ENCODE results near the gene MBOAT1.

The MBOAT1 gene

GRCh38 chr6:20092071-20092566 lies 120.2 kb downstream of the MBOAT1 start:
- peak; percentile 88 for FAIRE-seq

- no peak for FAIRE-seq
Measured at GRCh38 chr6:20086992-20087391, 125.3 kb downstream of the MBOAT1 start.

- FAIRE-seq, result no peak
Measured at GRCh38 chr6:20085817-20086216, 126.5 kb downstream of the MBOAT1 start.

DNA sequence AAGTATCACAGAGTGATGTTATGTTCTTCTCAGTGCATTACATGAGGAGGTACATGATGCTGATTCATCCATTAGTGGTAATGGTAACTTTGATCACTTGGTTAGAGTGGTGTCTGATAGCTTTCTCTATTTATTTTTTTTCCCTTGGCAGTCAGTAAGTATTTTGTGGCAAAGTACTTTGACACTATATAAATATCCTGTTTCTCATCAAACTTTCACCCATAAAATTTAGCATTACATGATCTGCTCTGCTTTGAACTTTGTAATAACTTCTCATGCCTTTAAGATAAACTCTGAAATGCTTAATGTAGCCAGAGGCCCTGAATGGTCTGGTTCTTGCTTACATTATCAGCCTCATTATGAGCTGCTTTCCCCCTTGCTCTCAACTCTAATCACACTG lies 127.9 kb downstream of the MBOAT1 start:
- no peak for FAIRE-seq

DNA sequence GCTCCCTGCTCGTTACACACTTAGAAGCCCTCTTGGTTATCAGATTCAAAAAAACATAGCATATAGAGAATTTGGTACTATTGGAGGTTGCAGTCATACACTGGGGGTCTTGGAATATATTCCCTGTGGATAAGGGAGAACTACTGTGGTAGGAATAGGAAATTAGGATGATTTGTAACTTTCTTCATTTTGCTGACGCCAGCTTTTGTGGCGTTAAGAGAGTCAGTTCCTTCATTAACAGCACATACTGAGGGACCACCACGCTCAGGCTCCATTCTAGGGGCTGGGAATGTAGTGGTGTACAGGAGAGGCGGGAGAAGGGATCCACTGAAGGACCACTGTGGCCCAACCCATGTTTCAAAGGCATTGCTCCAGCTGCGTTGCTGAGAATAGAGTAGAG lies 140.3 kb downstream of the MBOAT1 start:
- no peak for FAIRE-seq

DNA sequence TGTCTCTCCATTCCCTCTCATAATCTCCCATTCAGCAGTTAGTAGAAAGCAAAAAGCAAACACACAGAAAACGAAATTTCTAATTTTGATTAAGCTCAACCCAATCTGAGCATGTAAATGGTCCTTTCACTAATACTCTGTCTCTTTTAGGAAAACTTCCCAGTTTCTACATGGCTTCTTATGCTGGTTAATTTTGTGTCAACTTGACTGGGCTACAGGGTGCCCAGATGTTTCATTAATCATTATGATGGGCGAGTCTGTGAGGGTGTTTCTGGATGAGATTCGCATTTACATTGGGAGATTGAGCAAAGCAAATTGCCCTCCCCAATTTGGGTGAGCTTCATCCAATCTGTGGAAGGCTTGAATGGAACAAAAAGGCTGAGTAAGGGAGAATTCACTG lies 142.2 kb downstream of the MBOAT1 start:
- no peak for FAIRE-seq

GRCh38 chr6:20069021-20069522 lies 143.2 kb downstream of the MBOAT1 start:
- FAIRE-seq, result no peak

DNA sequence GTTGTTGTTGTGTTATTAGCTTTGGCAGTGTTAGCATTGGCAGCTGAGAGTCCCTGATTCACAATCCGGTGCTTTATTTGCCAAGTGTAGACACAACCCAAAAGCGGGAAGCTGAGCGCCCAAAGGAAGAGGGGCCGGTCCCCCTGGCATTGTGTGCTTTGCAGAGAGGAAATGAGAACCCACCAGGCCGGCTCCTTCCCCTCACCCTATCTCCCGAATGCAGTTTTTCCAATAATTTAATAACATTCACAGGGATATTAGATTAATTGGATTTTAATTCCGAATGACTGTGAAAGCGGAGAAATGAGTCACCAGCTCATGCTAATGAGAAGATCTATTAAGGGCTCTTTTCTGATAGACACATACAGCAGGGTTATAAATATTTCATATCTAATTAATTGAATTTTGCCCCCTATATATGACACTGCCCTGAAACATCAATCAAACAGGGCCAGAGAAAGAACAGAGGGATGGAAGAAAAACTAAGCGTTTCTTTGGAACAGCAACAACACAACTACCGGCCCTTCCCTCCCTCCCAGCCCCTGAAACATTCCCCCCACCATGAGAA lies 143.8 kb downstream of the MBOAT1 start:
- FAIRE-seq, result no peak

- no peak for FAIRE-seq
Measured at GRCh38 chr6:20061952-20062351, 150.3 kb downstream of the MBOAT1 start.

- FAIRE-seq, result no peak
Measured at GRCh38 chr6:20060252-20060651, 152.0 kb downstream of the MBOAT1 start.

DNA sequence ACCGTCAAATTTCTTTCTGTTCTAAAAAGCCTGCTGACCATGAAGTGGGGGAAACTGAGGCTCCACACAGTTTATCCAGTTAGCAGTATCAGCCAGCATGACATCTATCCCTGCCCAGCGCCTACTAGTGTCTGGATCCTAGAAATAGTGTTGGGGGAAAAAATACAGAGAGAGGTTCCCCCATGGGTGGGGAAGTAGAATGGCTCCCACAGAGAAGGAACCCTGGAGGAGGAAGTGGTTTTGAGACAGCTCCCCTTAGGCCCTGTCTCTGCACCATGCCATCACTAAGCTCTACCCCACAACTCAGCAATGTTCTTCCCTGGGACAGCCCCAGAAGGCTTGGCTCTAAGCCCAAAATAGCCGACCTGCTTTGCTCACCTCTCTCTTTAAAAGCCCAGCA lies 153.4 kb downstream of the MBOAT1 start:
- no peak for FAIRE-seq

GRCh38 chr6:20058121-20058905 lies 154.0 kb downstream of the MBOAT1 start:
- FAIRE-seq, result no peak

DNA sequence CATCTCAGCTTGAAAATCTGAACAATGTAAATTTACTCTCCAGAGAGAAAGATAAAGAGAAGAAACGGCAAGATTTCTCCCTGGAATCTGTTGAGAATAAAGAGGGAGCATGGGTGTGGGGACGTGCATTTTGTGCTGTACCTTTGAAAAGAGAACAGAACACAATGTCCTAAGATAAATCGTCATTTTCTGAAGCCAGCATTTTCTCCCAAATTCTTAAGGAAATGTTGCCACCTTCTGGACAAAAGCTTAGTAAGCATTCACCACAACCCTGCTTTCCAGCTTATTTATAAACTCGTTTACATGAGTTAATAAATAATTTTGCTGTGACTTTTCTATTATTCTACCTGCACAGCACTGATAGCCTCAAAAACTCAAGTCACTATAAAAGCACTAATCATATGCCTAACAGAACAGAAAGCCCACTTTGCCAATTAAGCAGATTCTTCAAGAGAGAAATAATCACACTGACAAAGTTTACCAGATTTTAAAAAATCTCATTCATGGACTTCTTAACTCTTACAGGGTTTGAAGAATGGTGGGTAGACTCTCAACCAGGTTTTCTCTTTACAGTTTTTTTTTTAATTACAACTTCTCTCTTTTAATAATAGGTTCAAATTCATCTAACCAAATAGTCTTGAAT lies 155.8 kb downstream of the MBOAT1 start:
- FAIRE-seq, result peak; percentile 85

GRCh38 chr6:20055916-20056315 lies 156.4 kb downstream of the MBOAT1 start:
- FAIRE-seq, result no peak

All from endometrium (tissue), 2 donors.